HepG2 (cell line): Measurements from ENCODE around the gene IZUMO4. TPM values are rescaled to one million over a fixed set of nuclear protein-coding genes. Genes with fewer than 3 reads are reported as not detected.
A peak's percentile ranks its signal among the peaks of the same experiment; 100 is the strongest.

ENCODE experiments used
- ARHGAP35 ChIP-seq: sonication (generic); formaldehyde crosslinking; IDR thresholded peaks from 2 replicates; pipeline ENCODE4 v1.9.0; 2022; ENCODE audit warnings: mild to moderate bottlenecking, inconsistent platforms, moderate library complexity, missing genetic modification reagents, borderline replicate concordance
- ARNT2 ChIP-seq: sonication (generic); formaldehyde crosslinking; IDR thresholded peaks from 2 replicates; pipeline ENCODE4 v1.8.0; 2022; ENCODE audit warnings: mild to moderate bottlenecking, low read depth, missing genetic modification reagents, moderate library complexity
- CENPBD1 ChIP-seq: sonication (generic); formaldehyde crosslinking; IDR thresholded peaks from 2 replicates; pipeline ENCODE4 v1.8.0; 2022; ENCODE audit warnings: missing genetic modification reagents, low read depth, mild to moderate bottlenecking, borderline replicate concordance
- CHCHD3 ChIP-seq: sonication (generic); formaldehyde crosslinking; IDR thresholded peaks from 2 replicates; pipeline ENCODE4 v1.8.0; 2022; ENCODE audit warnings: mild to moderate bottlenecking, missing genetic modification reagents, moderate library complexity
- EHMT2 ChIP-seq: fragments of 200-600 bp; sonication (generic); IDR thresholded peaks from 2 replicates; pipeline ENCODE4 v1.7.0; 2017; ENCODE audit warnings: antibody characterized with exemption, low read depth, low read length, borderline replicate concordance
- GABPB1 ChIP-seq: IDR thresholded peaks from 2 replicates; pipeline ENCODE4 v1.6.1; 2016; ENCODE audit warnings: mild to moderate bottlenecking, missing genetic modification reagents, moderate library complexity, missing compliant biosample characterization
- HDAC2 ChIP-seq: sonication (generic); formaldehyde crosslinking; IDR thresholded peaks from 2 replicates; pipeline ENCODE4 v1.4.0; 2020; ENCODE audit warnings: missing genetic modification reagents
- HINFP ChIP-seq: sonication (generic); formaldehyde crosslinking; IDR thresholded peaks from 2 replicates; pipeline ENCODE4 v1.4.0; 2020; ENCODE audit warnings: low read depth, mild to moderate bottlenecking, missing genetic modification reagents
- HNRNPK ChIP-seq: fragments of 200-400 bp; formaldehyde crosslinking; IDR thresholded peaks from 2 replicates; pipeline ENCODE4 v1.6.1; 2018; ENCODE audit warnings: low read length, low read depth, moderate library complexity, mild to moderate bottlenecking; ENCODE audit not compliant: poor library complexity, severe bottlenecking
- HNRNPL ChIP-seq: fragments of 200-400 bp; formaldehyde crosslinking; IDR thresholded peaks from 2 replicates; pipeline ENCODE4 v1.6.1; 2017; ENCODE audit warnings: mild to moderate bottlenecking, low read depth, low read length
- IKZF4 ChIP-seq: sonication (generic); formaldehyde crosslinking; IDR thresholded peaks from 2 replicates; pipeline ENCODE4 v1.5.1; 2020; ENCODE audit warnings: borderline replicate concordance, mild to moderate bottlenecking, low read depth, missing genetic modification reagents; ENCODE audit errors: not compliant biosample characterization
- ISL2 ChIP-seq: sonication (generic); formaldehyde crosslinking; IDR thresholded peaks from 2 replicates; pipeline ENCODE4 v1.5.0; 2020; ENCODE audit warnings: missing genetic modification reagents
- RAD21 ChIP-seq: fragments of 450-650 bp; formaldehyde crosslinking; IDR thresholded peaks from 2 replicates; pipeline ENCODE4 v1.5.0; 2020; ENCODE audit warnings: mild to moderate bottlenecking
- RCOR2 ChIP-seq: IDR thresholded peaks from 2 replicates; pipeline ENCODE4 v1.6.1; 2016; ENCODE audit warnings: missing biosample characterization, missing genetic modification reagents
- SALL1 ChIP-seq: sonication (generic); formaldehyde crosslinking; IDR thresholded peaks from 2 replicates; pipeline ENCODE4 v1.8.0; 2022; ENCODE audit warnings: mild to moderate bottlenecking, missing genetic modification reagents
- SIN3A ChIP-seq: IDR thresholded peaks from 2 replicates; pipeline ENCODE4 v1.6.1; 2011; ENCODE audit warnings: low read depth, mild to moderate bottlenecking, control low read depth, low read length, borderline replicate concordance
- SOX6 ChIP-seq, 2 experiments: fragments of 450-650 bp in 1 of 2; sonication (generic) in 1 of 2; formaldehyde crosslinking in 1 of 2; IDR thresholded peaks; 2 replicates each; pipeline versions ENCODE4 v1.4.0 to v1.6.1; 2017 to 2020; ENCODE audit warnings: antibody characterized with exemption in 1 of 2, mild to moderate bottlenecking in 1 of 2, missing genetic modification reagents in 1 of 2
- TMF1 ChIP-seq: sonication (generic); formaldehyde crosslinking; IDR thresholded peaks from 2 replicates; pipeline ENCODE4 v1.8.1; 2022; ENCODE audit warnings: low read depth, missing genetic modification reagents
- ZFP1 ChIP-seq: IDR thresholded peaks from 2 replicates; pipeline ENCODE4 v1.6.1; 2016
- ZFY ChIP-seq: sonication (generic); formaldehyde crosslinking; IDR thresholded peaks from 2 replicates; pipeline ENCODE4 v1.4.0; 2020; ENCODE audit warnings: missing genetic modification reagents
- ZGPAT ChIP-seq: IDR thresholded peaks from 2 replicates; pipeline ENCODE4 v1.6.1; 2016; ENCODE audit warnings: mild to moderate bottlenecking
- ZNF343 ChIP-seq: sonication (generic); formaldehyde crosslinking; IDR thresholded peaks from 2 replicates; pipeline ENCODE4 v1.4.0; 2020; ENCODE audit warnings: mild to moderate bottlenecking, missing genetic modification reagents
- ZNF451 ChIP-seq: sonication (generic); formaldehyde crosslinking; IDR thresholded peaks from 2 replicates; pipeline ENCODE4 v1.5.0; 2020; ENCODE audit warnings: mild to moderate bottlenecking, missing genetic modification reagents
- ZNF503 ChIP-seq: sonication (generic); formaldehyde crosslinking; IDR thresholded peaks from 2 replicates; pipeline ENCODE4 v1.4.0; 2020; ENCODE audit warnings: missing genetic modification reagents
- ZNF879 ChIP-seq: sonication (generic); formaldehyde crosslinking; IDR thresholded peaks from 2 replicates; pipeline ENCODE4 v1.8.1; 2023; ENCODE audit warnings: missing genetic modification reagents
- polyA plus RNA-seq, 8 experiments: library from polyadenylated mRNA; depleted of rRNA in 3 of 8; stranded (reverse) in 7 of 8; unstranded in 1 of 8; fragments of >200 nt; fragmentation: Illumina TruSeq in 4 of 8; extraction: Trizol in 4 of 8; gene quantifications; 2 replicates each; pipeline versions ENCODE4 v1.2.1 to v1.2.3, GENCODE V29; 2011 to 2016; ENCODE audit warnings: low read depth in 4 of 8, missing spikeins in 1 of 8, mixed read lengths in 1 of 8; ENCODE audit not compliant: insufficient read depth in 1 of 8
- total RNA-seq, 5 experiments: library from RNA; depleted of rRNA; stranded (reverse); fragments of >200 nt; fragmentation: Illumina TruSeq; extraction: Trizol; gene quantifications; 2 replicates each; pipeline ENCODE4 v1.2.3, GENCODE V29; 2016; ENCODE audit warnings: low read depth in 1 of 5

Gene IZUMO4
- total and polyA plus RNA-seq, 2 of the 13 experiments (the other 11 are each of a cell fraction or from before 2014, with no cell fraction given) = 0.77 to 3.9 TPM

GRCh38 chr19:2059422-2060201, 37.1 kb upstream of the IZUMO4 start (continued):
- TF ChIP-seq ZNF503 (CRISPR knock-in tag) (0 out of 2 replicates have a peak, but pooled peaks have one; percentile 14), ARHGAP35 (CRISPR knock-in tag) (peak; percentile 76; the same call in 1 of the 2 replicates), HDAC2 (no peak; the same call in none of the 2 replicates), SOX6 (IDR thresholded peaks at IDR 0.05) (no peak), SOX6 (CRISPR knock-in tag; IDR thresholded peaks at IDR 0.05) (peak; percentile 79), ZFP1 (CRISPR knock-in tag) (peak; percentile 59; the same call in 1 of the 2 replicates), ZNF879 (0 out of 2 replicates have a peak, but pooled peaks have one; percentile 40), ISL2 (peak; percentile 51), HINFP (CRISPR knock-in tag) (peak; percentile 68; the same call in 1 of the 2 replicates), ZGPAT (CRISPR knock-in tag) (peak; percentile 59), ZNF343 (CRISPR knock-in tag) (no peak), TMF1 (CRISPR knock-in tag) (peak; percentile 62; the same call in 1 of the 2 replicates), CHCHD3 (CRISPR knock-in tag) (no peak), GABPB1 (CRISPR knock-in tag) (peak; percentile 83), IKZF4 (CRISPR knock-in tag) (peak; percentile 64), CENPBD1 (CRISPR knock-in tag) (no peak), HNRNPK (peak; percentile 28), EHMT2 (no peak), HNRNPL (peak; percentile 95), RCOR2 (peak; percentile 37), ZNF451 (CRISPR knock-in tag) (peak; percentile 85), RAD21 (peak; percentile 58), ZFY (CRISPR knock-in tag) (peak; percentile 80), ARNT2 (CRISPR knock-in tag) (peak; percentile 74; the same call in 1 of the 2 replicates), SIN3A (peak; percentile 33; the same call in 1 of the 2 replicates), SALL1 (CRISPR knock-in tag) (peak; percentile 57)
